Stomach smooth muscle (tissue), 2 donors: Measurements from ENCODE around the gene VGLL3.
"Not testable (repeated sequence)": the region's sequence is repeated elsewhere in the genome, so short reads cannot be mapped to it uniquely, and the experiment has no call there.

Experiments
- H3K27ac ChIP-seq: one replicate; pipeline ENCODE4 v1.7.0; 2013; ENCODE audit warnings: mild to moderate bottlenecking, low read length, inconsistent platforms
- H3K27me3 ChIP-seq, 2 donors: one replicate each; pipeline ENCODE4 v1.7.0; 2013; ENCODE audit warnings: low read length in 2 of 2; ENCODE audit not compliant: insufficient read depth in 2 of 2, control insufficient read depth in 1 of 2
- H3K36me3 ChIP-seq, 2 donors: one replicate each; pipeline ENCODE4 v1.7.0; 2013; ENCODE audit warnings: low read length in 2 of 2; ENCODE audit not compliant: control insufficient read depth in 2 of 2, insufficient read depth in 2 of 2
- H3K4me1 ChIP-seq: one replicate; pipeline ENCODE4 v1.7.0; 2013; ENCODE audit warnings: low read length; ENCODE audit not compliant: control insufficient read depth, insufficient read depth
- H3K4me3 ChIP-seq, 2 donors: one replicate each; pipeline ENCODE4 v1.7.0; 2013; ENCODE audit warnings: low read length in 2 of 2
- H3K9ac ChIP-seq, 2 donors: one replicate each; pipeline ENCODE4 v1.7.0; 2013; ENCODE audit warnings: low read length in 2 of 2, mild to moderate bottlenecking in 1 of 2
- H3K9me3 ChIP-seq, 2 donors: one replicate each; pipeline ENCODE4 v1.7.0; 2013; ENCODE audit warnings: low read length in 2 of 2; ENCODE audit not compliant: control insufficient read depth in 2 of 2
- donor health status: healthy.
- donor health status: Pancreatic carcinoma.

VGLL3 gene

GRCh38 chr3:86989611-86990010 is 1.3 kb downstream of the VGLL3 start:
- peaks cover 4% of the 10 kb centered on the region for H3K4me1 ChIP-seq
- H3K27me3 ChIP-seq: peaks cover 5 to 13% of the 10 kb centered on the region in 2 donors
- no peak overlapping the region for H3K27ac ChIP-seq
- peak overlapping the region in 1 of 2 donors; percentile 80 for H3K4me3 ChIP-seq
- H3K36me3 ChIP-seq: no peaks in the 10 kb centered on the region
- H3K9me3 ChIP-seq: no peaks in the 10 kb centered on the region
- H3K9ac ChIP-seq: no peak overlapping the region

- H3K27ac ChIP-seq: no peak overlapping the region
- H3K4me3 ChIP-seq: no peak overlapping the region
- H3K4me1 ChIP-seq: peaks cover 4% of the 10 kb centered on the region
- no peaks in the 10 kb centered on the region for H3K9me3 ChIP-seq
- peaks cover 5 to 13% of the 10 kb centered on the region in 2 donors for H3K27me3 ChIP-seq
- H3K36me3 ChIP-seq: no peaks in the 10 kb centered on the region
- H3K9ac ChIP-seq: no peak overlapping the region
Observed at GRCh38 chr3:86989006-86989405, 1.9 kb downstream of the VGLL3 start.

GRCh38 chr3:86988235-86988634 is 2.7 kb downstream of the VGLL3 start:
- Histone ChIP-seq H3K36me3 (no peaks in the 10 kb centered on the region), H3K27me3 (peaks cover 5 to 13% of the 10 kb centered on the region in 2 donors), H3K9ac (no peak overlapping the region), H3K4me3 (no peak overlapping the region), H3K4me1 (peaks cover 4% of the 10 kb centered on the region), H3K27ac (no peak overlapping the region), H3K9me3 (no peaks in the 10 kb centered on the region)

GRCh38 chr3:86987421-86987715 is 3.6 kb downstream of the VGLL3 start:
- no peaks in the 10 kb centered on the region for H3K9me3 ChIP-seq
- H3K4me1 ChIP-seq: peaks cover 4% of the 10 kb centered on the region
- H3K27ac ChIP-seq: no peak overlapping the region

GRCh38 chr3:86986671-86987420 is 4.1 kb downstream of the VGLL3 start:
- Histone ChIP-seq H3K4me3 (peak overlapping the region in 1 of 2 donors; percentile 16), H3K9me3 (no peaks in the 10 kb centered on the region), H3K9ac (no peak overlapping the region), H3K4me1 (peaks cover 4% of the 10 kb centered on the region), H3K27me3 (peaks cover 5 to 13% of the 10 kb centered on the region in 2 donors), H3K36me3 (no peaks in the 10 kb centered on the region), H3K27ac (no peak overlapping the region)

More at GRCh38 chr3:86987421-86987715, 3.6 kb downstream of the VGLL3 start:
- Histone ChIP-seq H3K27me3 (peaks cover 5 to 13% of the 10 kb centered on the region in 2 donors), H3K36me3 (no peaks in the 10 kb centered on the region), H3K9ac (no peak overlapping the region), H3K4me3 (peak overlapping the region in 1 of 2 donors; percentile 16)

GRCh38 chr3:86985181-86985826 is 5.6 kb downstream of the VGLL3 start:
- no peak overlapping the region for H3K9ac ChIP-seq
- no peaks in the 10 kb centered on the region for H3K9me3 ChIP-seq
- no peak overlapping the region for H3K4me3 ChIP-seq
- peaks cover 2% of the 10 kb centered on the region for H3K4me1 ChIP-seq
- H3K27ac ChIP-seq: no peak overlapping the region
- peaks cover 4 to 11% of the 10 kb centered on the region in 2 donors for H3K27me3 ChIP-seq
- no peaks in the 10 kb centered on the region for H3K36me3 ChIP-seq

GRCh38 chr3:86984271-86984670 is 6.7 kb downstream of the VGLL3 start:
- H3K27me3 ChIP-seq: peaks cover 0 to 4% of the 10 kb centered on the region in 2 donors
- H3K4me1 ChIP-seq: no peaks in the 10 kb centered on the region
- H3K36me3 ChIP-seq: no peaks in the 10 kb centered on the region
- H3K9ac ChIP-seq: no peak overlapping the region
- H3K27ac ChIP-seq: no peak overlapping the region
- H3K9me3 ChIP-seq: no peaks in the 10 kb centered on the region
- H3K4me3 ChIP-seq: no peak overlapping the region

GRCh38 chr3:86982883-86983282 is 8.1 kb downstream of the VGLL3 start:
- Histone ChIP-seq H3K27me3 (no peaks in the 10 kb centered on the region), H3K27ac (no peak overlapping the region), H3K4me1 (no peaks in the 10 kb centered on the region), H3K9ac (no peak overlapping the region), H3K36me3 (no peaks in the 10 kb centered on the region), H3K4me3 (no peak overlapping the region), H3K9me3 (no peaks in the 10 kb centered on the region)

- H3K9ac ChIP-seq: no peak overlapping the region
- no peak overlapping the region for H3K27ac ChIP-seq
- H3K36me3 ChIP-seq: no peaks in the 10 kb centered on the region
- H3K4me3 ChIP-seq: peak overlapping the region in 1 of 2 donors; percentile 23
- H3K27me3 ChIP-seq: no peaks in the 10 kb centered on the region
- H3K4me1 ChIP-seq: no peaks in the 10 kb centered on the region
- no peaks in the 10 kb centered on the region for H3K9me3 ChIP-seq
Observed at GRCh38 chr3:86978111-86978551, 12.8 kb downstream of the VGLL3 start.

GRCh38 chr3:86976219-86976618 is 14.7 kb downstream of the VGLL3 start:
- Histone ChIP-seq H3K27ac (no peak overlapping the region), H3K9ac (no peak overlapping the region), H3K27me3 (no peaks in the 10 kb centered on the region), H3K36me3 (no peaks in the 10 kb centered on the region), H3K9me3 (no peaks in the 10 kb centered on the region), H3K4me1 (no peaks in the 10 kb centered on the region), H3K4me3 (no peak overlapping the region)

GRCh38 chr3:86974177-86974576 is 16.8 kb downstream of the VGLL3 start:
- H3K36me3 ChIP-seq, H3K4me3 ChIP-seq, H3K9ac ChIP-seq, H3K27me3 ChIP-seq, H3K4me1 ChIP-seq, H3K27ac ChIP-seq, H3K9me3 ChIP-seq: not testable (repeated sequence)
